ENCODE measurements around the gene CCDC106. TPM values are rescaled to one million over a fixed set of nuclear protein-coding genes. Genes with fewer than 3 reads are reported as not detected.

The CCDC106 gene
- total and polyA plus RNA-seq, 7 experiments from 2014 or later, result 2.1 to 9.6 (median 3.7) TPM

DNA sequence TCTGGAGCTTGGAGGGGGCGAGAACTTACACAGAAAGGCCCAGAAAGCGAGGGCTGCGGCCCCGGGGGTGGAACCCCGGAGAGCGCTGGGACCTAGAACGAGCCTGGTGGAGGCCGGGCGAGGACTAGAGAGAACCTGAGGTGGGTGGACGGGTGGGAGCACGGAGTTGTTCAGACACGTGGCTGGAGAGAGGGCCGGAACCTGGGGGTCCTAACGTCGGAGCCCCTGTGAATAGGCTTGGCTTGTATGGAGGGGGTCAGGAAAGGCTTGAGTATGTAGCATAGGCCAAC lies 4.2 kb upstream of the CCDC106 start:
- H3K4me1 ChIP-seq (ENCODE audit: control insufficient read depth in 2 of 2, insufficient read depth in 2 of 2, low read length in 2 of 2), result peaks cover 27 to 28% of the 10 kb centered on the region in 2 donors
- H3K9me3 ChIP-seq (ENCODE audit: control insufficient read depth in 2 of 3, low read length in 3 of 3), result no peaks in the 10 kb centered on the region
- Mint-ChIP-seq H3K4me1 (peaks cover 23 to 65% (median 57%) of the 10 kb centered on the region in 7 donors), H3K27me3 (no peaks in the 10 kb centered on the region), H3K9me3 (peaks cover 0 to 3% (median 0%) of the 10 kb centered on the region in 11 donors), H3K27ac (peak overlapping the region; percentile 88 to 98 (median 93)), H3K4me3 (peak overlapping the region; percentile 87 to 97 (median 94)), H3K36me3 (peaks cover 0 to 15% (median 4%) of the 10 kb centered on the region in 5 donors)
- ATAC-seq (no peak), DNase-seq (no peak)
- H3K27me3 ChIP-seq (ENCODE audit: control insufficient read depth in 2 of 2, insufficient read depth in 2 of 2, low read length in 2 of 2), result no peaks in the 10 kb centered on the region
- CTCF ChIA-PET, result no interaction called here
- peaks cover 0 to 14% (median 0%) of the 10 kb centered on the region in 3 experiments for H3K36me3 ChIP-seq (ENCODE audit: control insufficient read depth in 2 of 3, insufficient read depth in 3 of 3, low read length in 3 of 3)
- peak overlapping the region; percentile 80 for H3K27ac ChIP-seq (ENCODE audit: low read depth, low read length)
- POLR2A ChIA-PET, result interaction anchor here (1.1 to 9.2 kb wide), 5 partner anchors 8 to 44 kb away, joined by 3 to 154 read pairs (median 12); partner anchors contain the start of genes FIZ1, ZNF524 and ZNF784
- intact Hi-C loops (cut with micrococcal nuclease), result loop anchor here (1.0 to 2.0 kb wide), 4 partner anchors 9 to 63 kb away; partner anchors contain the start of genes EPN1 (in 1 of the 2) and ZNF579 (in 1 of the 2)
- H3K4me3 ChIP-seq (ENCODE audit: low read length), result peak overlapping the region; percentile 63

DNA sequence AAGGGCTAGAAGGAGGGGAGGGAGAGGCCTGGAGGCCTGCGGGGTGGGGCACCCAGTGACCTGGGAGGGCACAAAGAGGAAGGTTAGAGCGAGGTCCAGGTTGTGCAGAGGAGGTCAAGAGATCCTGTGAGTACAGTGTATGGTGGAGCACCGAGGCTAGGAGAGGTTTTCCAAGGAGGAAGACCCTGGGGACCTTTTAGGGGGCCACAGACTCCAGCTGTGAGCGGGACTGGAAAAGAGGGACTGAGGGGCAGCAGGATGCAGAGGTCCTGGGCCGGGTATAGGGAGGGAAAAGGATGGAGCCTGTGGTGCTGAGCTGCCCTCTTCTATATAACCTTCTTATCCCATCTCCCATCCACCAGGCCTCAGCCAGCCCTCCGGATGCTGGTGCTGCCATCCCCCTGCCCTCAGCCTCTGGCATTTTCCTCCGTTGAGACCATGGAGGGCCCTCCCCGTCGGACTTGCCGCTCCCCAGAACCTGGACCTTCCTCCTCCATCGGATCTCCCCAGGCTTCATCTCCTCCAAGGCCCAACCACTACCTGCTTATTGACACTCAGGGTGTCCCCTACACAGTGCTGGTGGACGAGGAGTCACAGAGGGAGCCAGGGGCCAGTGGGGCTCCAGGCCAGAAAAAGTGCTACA lies 3.7 kb upstream of the CCDC106 start:
- H3K9me3 ChIP-seq (ENCODE audit: control insufficient read depth in 2 of 3, low read length in 3 of 3), result no peaks in the 10 kb centered on the region
- intact Hi-C loops (cut with micrococcal nuclease), result no loop called here
- CTCF ChIA-PET, result no interaction called here
- no peaks in the 10 kb centered on the region for H3K9me3 Mint-ChIP-seq
- H3K4me3 ChIP-seq (ENCODE audit: low read length), result peak overlapping the region; percentile 63
- H3K27ac Mint-ChIP-seq, result peak overlapping the region; percentile 88 to 98 (median 93)
- H3K36me3 ChIP-seq (ENCODE audit: control insufficient read depth in 2 of 3, insufficient read depth in 3 of 3, low read length in 3 of 3), result peaks cover 0 to 14% (median 0%) of the 10 kb centered on the region in 3 experiments
- H3K27me3 ChIP-seq (ENCODE audit: control insufficient read depth in 2 of 2, insufficient read depth in 2 of 2, low read length in 2 of 2), result no peaks in the 10 kb centered on the region
- H3K27ac ChIP-seq (ENCODE audit: low read depth, low read length), result peak overlapping the region; percentile 80
- ATAC-seq (no peak), DNase-seq (no peak)
- H3K4me1 Mint-ChIP-seq, result peaks cover 23 to 65% (median 54%) of the 10 kb centered on the region in 7 donors
- no peaks in the 10 kb centered on the region for H3K27me3 Mint-ChIP-seq
- H3K4me3 Mint-ChIP-seq, result peak overlapping the region; percentile 87 to 97 (median 94)
- peaks cover 0 to 11% (median 0%) of the 10 kb centered on the region in 5 donors for H3K36me3 Mint-ChIP-seq
- H3K4me1 ChIP-seq (ENCODE audit: control insufficient read depth in 2 of 2, insufficient read depth in 2 of 2, low read length in 2 of 2), result peaks cover 27 to 28% of the 10 kb centered on the region in 2 donors
- POLR2A ChIA-PET, result interaction anchor here (0.6 to 9.2 kb wide), 5 partner anchors 9 to 1772 kb away, joined by 3 to 154 read pairs (median 3); no protein-coding TSS in a partner anchor

DNA sequence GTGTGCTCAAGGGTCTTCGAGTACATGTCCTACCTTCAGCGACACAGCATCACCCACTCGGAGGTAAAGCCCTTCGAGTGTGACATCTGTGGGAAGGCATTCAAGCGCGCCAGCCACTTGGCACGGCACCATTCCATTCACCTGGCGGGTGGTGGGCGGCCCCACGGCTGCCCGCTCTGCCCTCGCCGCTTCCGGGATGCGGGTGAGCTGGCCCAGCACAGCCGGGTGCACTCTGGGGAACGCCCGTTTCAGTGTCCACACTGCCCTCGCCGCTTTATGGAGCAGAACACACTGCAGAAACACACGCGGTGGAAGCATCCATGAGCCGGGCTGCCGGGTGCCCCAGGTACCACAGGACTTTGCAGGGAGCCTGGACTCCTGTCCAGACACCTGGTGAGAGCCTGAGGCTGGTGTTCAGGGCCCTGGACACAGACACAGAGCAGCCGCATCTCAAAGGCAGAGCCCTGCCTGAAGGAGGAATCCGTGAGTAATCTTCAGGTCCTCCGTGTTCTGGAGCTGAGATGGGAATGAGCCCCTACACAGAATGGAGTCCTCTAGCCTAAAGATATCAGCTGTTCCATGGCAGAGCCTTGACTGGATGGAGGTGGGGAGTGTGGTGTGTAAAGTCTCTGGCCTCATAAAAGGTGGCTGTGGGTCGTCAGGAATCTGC lies 3.0 kb upstream of the CCDC106 start:
- H3K36me3 ChIP-seq (ENCODE audit: control insufficient read depth in 2 of 3, insufficient read depth in 3 of 3, low read length in 3 of 3), result peaks cover 0 to 14% (median 0%) of the 10 kb centered on the region in 3 experiments
- CTCF ChIA-PET, result interaction anchor here (0.7 kb wide), 1 partner anchor 12 kb away, joined by 3 read pairs; no protein-coding TSS in a partner anchor
- H3K27me3 ChIP-seq (ENCODE audit: control insufficient read depth in 2 of 2, insufficient read depth in 2 of 2, low read length in 2 of 2), result no peaks in the 10 kb centered on the region
- DNase-seq (no peak), ATAC-seq (no peak)
- Mint-ChIP-seq H3K27ac (peak overlapping the region in 4 of 9 donors; percentile 51 to 98 (median 92)), H3K4me3 (peak overlapping the region; percentile 87 to 97 (median 94)), H3K36me3 (peaks cover 0 to 12% (median 0%) of the 10 kb centered on the region in 5 donors), H3K27me3 (no peaks in the 10 kb centered on the region), H3K9me3 (no peaks in the 10 kb centered on the region), H3K4me1 (peaks cover 23 to 67% (median 54%) of the 10 kb centered on the region in 7 donors)
- H3K27ac ChIP-seq (ENCODE audit: low read depth, low read length), result peak overlapping the region; percentile 80
- POLR2A ChIA-PET, result interaction anchor here (0.6 to 9.2 kb wide), 7 partner anchors 9 to 1772 kb away, joined by 3 to 154 read pairs (median 4); no protein-coding TSS in a partner anchor
- no peak overlapping the region for H3K4me3 ChIP-seq (ENCODE audit: low read length)
- H3K9me3 ChIP-seq (ENCODE audit: control insufficient read depth in 2 of 3, low read length in 3 of 3), result no peaks in the 10 kb centered on the region
- peaks cover 27% of the 10 kb centered on the region in 2 donors for H3K4me1 ChIP-seq (ENCODE audit: control insufficient read depth in 2 of 2, insufficient read depth in 2 of 2, low read length in 2 of 2)
- intact Hi-C loops (cut with micrococcal nuclease), result no loop called here

DNA sequence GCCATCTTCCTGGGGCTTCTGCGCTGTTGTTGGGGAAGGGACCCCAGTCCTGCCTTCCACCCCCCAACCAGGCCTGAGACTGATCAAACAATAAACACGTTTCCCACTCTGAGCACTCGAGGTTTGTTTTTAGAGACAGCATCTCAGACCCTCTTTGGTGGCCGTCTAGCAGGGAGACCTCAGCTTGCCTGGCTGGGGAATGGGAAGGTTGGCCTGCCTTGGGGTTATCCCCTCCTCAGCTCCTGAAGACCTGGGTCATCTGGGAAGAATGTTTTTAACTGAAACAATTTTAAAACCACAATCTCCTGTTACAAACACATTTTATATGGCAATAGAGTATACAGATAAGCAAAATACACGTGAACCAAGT lies 2.5 kb upstream of the CCDC106 start:
- Histone ChIP-seq H3K4me3 (ENCODE audit: low read length) (no peak overlapping the region), H3K36me3 (ENCODE audit: control insufficient read depth in 2 of 3, insufficient read depth in 3 of 3, low read length in 3 of 3) (peaks cover 0 to 14% (median 0%) of the 10 kb centered on the region in 3 experiments), H3K9me3 (ENCODE audit: control insufficient read depth in 2 of 3, low read length in 3 of 3) (no peaks in the 10 kb centered on the region), H3K4me1 (ENCODE audit: control insufficient read depth in 2 of 2, insufficient read depth in 2 of 2, low read length in 2 of 2) (peaks cover 22 to 23% of the 10 kb centered on the region in 2 donors), H3K27ac (ENCODE audit: low read depth, low read length) (no peak overlapping the region), H3K27me3 (ENCODE audit: control insufficient read depth in 2 of 2, insufficient read depth in 2 of 2, low read length in 2 of 2) (no peaks in the 10 kb centered on the region)
- Mint-ChIP-seq H3K27ac (peak overlapping the region in 4 of 9 donors; percentile 51 to 91 (median 60)), H3K36me3 (peaks cover 0 to 15% (median 0%) of the 10 kb centered on the region in 5 donors), H3K9me3 (no peaks in the 10 kb centered on the region), H3K4me1 (peaks cover 25 to 66% (median 54%) of the 10 kb centered on the region in 7 donors), H3K4me3 (peak overlapping the region; percentile 37 to 97 (median 59)), H3K27me3 (no peaks in the 10 kb centered on the region)
- CTCF ChIA-PET, result interaction anchor here (0.6 to 0.7 kb wide), 2 partner anchors 13 to 28 kb away, joined by 3 read pairs; no protein-coding TSS in a partner anchor
- POLR2A ChIA-PET, result interaction anchor here (0.6 to 9.2 kb wide), 3 partner anchors 9 to 187 kb away, joined by 4 to 154 read pairs (median 4); no protein-coding TSS in a partner anchor
- DNase-seq (no peak), ATAC-seq (no peak)
- intact Hi-C loops (cut with micrococcal nuclease), result no loop called here

DNA sequence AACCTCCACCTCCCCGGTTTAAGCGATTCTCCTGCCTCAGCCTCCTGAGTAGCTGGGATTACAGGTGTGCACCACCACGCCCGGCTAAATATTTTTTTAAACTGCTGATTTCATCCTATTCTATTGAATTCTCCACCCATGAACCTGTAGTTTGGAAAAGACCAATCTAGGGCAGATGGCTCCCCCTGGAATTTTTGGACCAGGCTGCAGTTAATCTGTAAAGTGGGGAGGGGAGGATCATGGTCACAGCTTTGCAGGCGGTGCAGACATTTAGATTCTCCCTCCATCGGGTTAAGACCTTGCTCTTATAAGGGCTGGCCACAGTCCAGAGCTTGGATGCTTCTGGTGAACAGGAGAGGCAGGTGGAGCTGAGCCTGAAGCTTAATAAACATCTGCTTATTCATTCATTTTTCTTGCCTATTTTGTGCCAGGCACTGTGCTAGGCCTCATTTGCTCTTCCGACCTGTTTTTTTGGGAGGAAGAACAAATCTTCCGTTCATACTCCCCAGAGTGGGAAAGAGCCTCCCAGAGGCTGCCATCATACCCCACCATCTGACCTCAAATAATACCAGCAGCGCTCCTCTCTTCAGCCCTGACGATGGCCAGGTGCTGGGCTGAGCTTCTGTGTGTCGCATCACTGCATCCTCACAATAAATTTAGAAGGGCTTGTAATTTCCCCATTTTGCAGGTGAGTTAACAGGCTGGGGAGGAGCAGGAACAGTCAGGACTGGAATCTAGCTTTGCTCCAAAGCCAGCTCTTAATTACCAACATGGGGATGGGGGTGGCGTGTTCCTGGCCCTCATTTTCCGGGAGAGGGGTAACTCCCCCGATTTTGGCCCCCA lies 902 bp upstream of the CCDC106 start:
- Histone ChIP-seq H3K4me3 (ENCODE audit: low read length) (peak overlapping the region; percentile 75), H3K27ac (ENCODE audit: low read depth, low read length) (peak overlapping the region; percentile 76), H3K36me3 (ENCODE audit: control insufficient read depth in 2 of 3, insufficient read depth in 3 of 3, low read length in 3 of 3) (peaks cover 0 to 14% (median 0%) of the 10 kb centered on the region in 3 experiments), H3K9me3 (ENCODE audit: control insufficient read depth in 2 of 3, low read length in 3 of 3) (no peaks in the 10 kb centered on the region), H3K27me3 (ENCODE audit: control insufficient read depth in 2 of 2, insufficient read depth in 2 of 2, low read length in 2 of 2) (no peaks in the 10 kb centered on the region), H3K4me1 (ENCODE audit: control insufficient read depth in 2 of 2, insufficient read depth in 2 of 2, low read length in 2 of 2) (peaks cover 21 to 22% of the 10 kb centered on the region in 2 donors)
- peaks cover 0 to 14% (median 0%) of the 10 kb centered on the region in 5 donors for H3K36me3 Mint-ChIP-seq
- H3K4me1 Mint-ChIP-seq, result peaks cover 22 to 57% (median 44%) of the 10 kb centered on the region in 7 donors
- H3K27me3 Mint-ChIP-seq, result no peaks in the 10 kb centered on the region
- ATAC-seq (no peak), DNase-seq (no peak)
- H3K27ac Mint-ChIP-seq, result peak overlapping the region; percentile 11 to 90 (median 82)
- ChIA-PET CTCF (interaction anchor here (1.2 to 1.4 kb wide), 2 partner anchors 11 to 14 kb away, joined by 6 to 15 read pairs; no protein-coding TSS in a partner anchor), POLR2A (interaction anchor here (0.5 to 9.2 kb wide), 8 partner anchors 9 to 1180 kb away, joined by 3 to 154 read pairs (median 3); partner anchors contain the start of gene FIZ1)
- intact Hi-C loops (cut with micrococcal nuclease), result no loop called here
- no peaks in the 10 kb centered on the region for H3K9me3 Mint-ChIP-seq
- peak overlapping the region; percentile 83 to 91 (median 89) for H3K4me3 Mint-ChIP-seq

All from naive thymus-derived CD4-positive, alpha-beta T cell (primary cell).